ENCODE results near the gene NSUN6.

NSUN6 gene, protein sequence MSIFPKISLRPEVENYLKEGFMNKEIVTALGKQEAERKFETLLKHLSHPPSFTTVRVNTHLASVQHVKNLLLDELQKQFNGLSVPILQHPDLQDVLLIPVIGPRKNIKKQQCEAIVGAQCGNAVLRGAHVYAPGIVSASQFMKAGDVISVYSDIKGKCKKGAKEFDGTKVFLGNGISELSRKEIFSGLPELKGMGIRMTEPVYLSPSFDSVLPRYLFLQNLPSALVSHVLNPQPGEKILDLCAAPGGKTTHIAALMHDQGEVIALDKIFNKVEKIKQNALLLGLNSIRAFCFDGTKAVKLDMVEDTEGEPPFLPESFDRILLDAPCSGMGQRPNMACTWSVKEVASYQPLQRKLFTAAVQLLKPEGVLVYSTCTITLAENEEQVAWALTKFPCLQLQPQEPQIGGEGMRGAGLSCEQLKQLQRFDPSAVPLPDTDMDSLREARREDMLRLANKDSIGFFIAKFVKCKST
- total RNA-seq = 16.0 to 23.3 reads per million in 2 experiments

DNA sequence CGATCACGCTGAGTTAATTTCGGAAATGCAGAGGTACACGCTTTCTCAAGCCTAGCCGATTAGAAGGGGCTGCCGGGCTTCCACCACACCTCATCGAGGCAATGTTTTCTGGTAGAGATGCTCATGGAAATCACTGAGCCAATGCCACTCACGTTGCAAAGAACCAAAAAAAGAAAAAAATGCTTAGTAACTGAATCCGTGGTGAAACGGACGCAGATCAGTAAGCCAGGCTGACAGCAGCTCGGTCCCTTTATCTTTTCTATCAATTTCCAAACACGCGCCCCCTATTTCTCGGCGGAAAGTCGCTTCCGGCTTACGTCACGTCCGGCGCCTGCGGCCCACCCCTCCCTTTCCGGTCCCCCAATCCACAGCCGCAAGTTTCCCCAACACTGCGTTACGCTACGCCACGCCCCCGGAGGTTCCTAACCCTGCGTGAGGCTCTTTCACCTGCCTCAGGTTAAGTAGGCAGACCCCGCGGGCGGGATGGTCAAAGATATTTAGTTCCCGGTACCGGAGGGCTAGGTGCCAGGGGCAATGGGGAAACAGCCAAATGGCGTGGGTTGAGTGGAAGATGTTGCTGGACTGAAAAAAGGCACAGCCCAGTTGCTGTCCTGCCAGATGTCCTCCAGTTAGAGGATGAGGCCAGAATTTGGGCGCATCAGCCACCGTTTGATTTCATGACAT lies at the start of gene NSUN6:
NSUN6 (minus strand) TSS at position 264 of the 684 bp plus-strand sequence. CDS start 384 bp downstream, outside the sequence.
- peak; percentile 90 for DNase-seq (ENCODE audit: low read depth)

DNA sequence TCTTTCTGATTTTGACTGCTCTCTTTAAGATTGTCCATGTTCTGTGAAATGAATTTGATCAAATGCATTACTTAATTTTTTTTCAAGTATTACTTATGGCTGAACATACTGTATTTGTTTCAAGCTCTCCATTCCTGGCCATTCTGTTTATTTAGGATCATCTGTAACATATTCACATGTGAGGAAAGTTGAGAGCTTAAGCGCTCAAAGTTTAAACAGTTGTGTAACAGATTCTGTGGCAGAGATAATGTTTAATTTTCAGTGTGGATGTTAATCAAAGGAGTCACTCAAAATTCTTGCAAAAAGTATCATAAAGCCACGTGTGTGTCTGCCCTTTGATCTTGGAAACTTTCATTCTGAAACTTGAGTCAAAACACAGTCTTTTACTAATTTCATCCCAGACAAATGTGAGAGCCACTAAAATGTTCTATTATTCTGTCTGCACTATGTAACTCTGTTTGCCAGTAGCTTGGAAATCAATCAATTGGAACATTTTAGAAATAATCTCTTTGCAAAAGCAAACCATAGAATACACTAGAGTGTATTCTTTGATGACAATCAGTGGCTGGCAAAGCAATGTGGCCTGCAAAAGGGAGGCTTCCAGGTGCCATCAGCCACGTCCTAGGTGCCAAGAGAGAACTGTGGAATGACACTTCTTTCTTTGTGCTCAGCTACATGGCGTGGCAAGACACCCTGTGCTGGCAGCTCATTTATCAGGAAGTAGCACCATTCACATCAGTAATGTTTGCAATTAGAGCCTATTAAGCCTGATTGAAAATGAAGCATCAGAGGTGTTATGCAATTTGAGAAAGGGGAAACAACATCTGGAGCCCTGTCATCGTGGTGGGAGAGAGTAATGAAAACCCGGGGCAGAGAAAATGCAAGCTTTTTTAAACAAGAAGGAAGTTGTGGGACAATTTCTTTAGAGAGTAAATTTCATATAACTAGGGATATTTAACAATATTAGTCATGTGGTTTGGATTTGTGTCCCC lies 48.8 kb upstream of the NSUN6 start:
- no peak for DNase-seq (ENCODE audit: low read depth)

DNA sequence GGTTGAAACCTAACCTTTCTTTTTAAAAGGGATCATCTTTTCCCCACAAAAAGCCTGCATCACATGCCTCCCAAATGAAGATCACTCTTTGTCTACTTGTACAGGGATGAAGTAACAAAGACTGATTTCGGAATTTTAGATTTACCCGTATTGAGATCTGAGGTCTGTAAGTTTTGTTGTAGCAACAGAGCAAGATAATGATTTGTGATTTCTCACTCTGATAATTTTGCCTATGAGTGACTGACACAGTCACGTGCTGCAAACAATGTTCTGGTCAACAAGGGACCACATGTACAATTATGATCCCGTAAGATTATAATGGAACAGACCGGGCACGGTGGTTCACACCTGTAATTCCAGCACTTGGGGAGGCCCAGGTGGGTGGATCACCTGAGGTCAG lies 39.2 kb upstream of the NSUN6 start:
- no peak for DNase-seq (ENCODE audit: low read depth)

DNA sequence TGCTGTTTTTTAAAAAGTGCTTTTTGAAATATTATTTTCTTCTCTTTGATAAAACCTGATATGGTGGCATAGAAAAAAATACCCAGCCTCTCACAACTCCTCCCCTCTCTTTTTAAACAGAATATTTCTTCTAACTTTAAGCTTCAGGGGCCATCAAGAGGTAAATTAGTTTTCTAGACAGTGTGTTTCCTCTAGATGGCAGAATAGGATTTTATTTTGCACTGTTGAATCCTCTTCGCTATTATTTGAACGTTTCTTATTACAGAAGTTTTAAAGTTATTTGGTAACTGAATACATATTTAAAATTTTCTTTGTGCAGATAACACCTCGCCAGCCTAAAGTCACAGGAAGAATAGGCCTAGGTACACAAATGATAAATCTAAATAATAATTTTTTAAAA lies 38.1 kb upstream of the NSUN6 start:
- DNase-seq (ENCODE audit: low read depth) = no peak

DNA sequence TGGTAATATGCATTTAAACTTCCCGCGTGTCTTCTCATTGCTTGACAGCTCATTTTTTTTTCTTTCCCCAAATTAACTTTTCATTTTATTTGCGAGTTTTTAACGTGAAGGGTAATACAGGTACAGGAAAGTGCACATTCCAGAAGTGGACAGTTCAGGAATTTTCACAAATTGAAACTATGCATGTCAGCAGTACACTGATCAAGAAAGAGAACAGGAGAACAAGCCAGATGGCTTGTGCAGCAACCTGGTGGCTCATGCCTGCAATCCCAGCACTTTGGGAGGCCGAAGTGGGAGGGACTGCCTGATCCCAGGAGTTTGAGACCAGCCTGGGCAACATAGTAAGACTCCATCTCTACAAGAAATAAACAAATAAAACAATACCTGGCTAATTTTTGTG lies 36.3 kb upstream of the NSUN6 start:
- DNase-seq (ENCODE audit: low read depth) = no peak

DNA sequence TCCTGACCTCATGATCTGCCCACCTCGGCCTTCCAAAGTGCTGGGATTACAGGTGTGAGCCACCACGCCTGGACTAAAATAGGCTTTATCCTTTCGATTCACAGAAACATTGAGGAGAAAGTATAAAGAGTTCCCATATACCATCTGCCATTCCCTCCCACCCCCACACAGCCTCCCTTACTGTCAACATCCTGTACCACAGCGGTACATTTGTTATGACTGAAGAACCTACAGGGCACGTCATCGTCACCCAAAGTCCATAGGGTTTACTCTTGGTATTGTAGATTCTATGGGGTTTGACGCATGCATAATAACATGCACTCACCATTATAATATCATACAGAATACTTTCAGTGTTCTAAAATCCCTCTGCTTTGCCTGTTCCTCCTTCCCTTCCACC lies 35.8 kb upstream of the NSUN6 start:
- no peak for DNase-seq (ENCODE audit: low read depth)

DNA sequence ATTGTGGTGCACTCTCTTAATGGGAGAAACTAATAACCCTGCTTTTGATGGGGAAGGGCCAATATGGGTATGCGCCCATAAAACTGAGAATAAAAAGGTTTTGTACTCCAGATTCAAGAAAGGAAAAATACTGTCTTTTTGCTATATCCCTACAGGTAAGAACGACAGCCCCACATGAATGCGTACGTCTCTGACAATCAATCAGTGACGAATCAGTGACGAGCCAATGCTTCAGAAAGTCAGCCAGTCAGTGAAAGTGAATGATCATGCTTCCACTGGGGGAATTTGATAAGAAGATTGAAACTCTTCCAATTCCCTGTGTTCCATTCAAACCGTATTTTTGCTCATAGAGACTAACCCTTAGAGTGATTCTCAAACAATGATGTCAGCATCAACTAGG lies 34.2 kb upstream of the NSUN6 start:
- DNase-seq (ENCODE audit: low read depth) = no peak

DNA sequence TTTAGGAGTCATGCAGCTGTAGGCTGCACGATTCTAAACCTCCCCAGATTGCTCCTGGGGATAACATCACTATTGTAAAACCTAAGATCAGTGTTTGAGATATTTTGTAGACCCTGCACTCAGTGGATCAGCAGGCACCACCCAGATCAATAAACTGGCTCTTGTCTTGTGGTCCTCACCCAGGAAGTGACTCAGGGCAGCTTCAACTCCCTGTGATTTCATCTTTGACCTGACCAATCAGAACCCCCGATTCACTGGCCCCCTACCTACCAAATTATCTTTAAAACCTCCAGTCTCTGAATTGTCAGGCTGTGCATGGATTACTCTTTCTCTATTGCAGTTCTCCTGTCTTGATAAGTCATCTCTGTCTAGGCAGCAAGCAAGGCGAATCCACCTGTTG lies 33.6 kb upstream of the NSUN6 start:
- DNase-seq (ENCODE audit: low read depth) = no peak

DNA sequence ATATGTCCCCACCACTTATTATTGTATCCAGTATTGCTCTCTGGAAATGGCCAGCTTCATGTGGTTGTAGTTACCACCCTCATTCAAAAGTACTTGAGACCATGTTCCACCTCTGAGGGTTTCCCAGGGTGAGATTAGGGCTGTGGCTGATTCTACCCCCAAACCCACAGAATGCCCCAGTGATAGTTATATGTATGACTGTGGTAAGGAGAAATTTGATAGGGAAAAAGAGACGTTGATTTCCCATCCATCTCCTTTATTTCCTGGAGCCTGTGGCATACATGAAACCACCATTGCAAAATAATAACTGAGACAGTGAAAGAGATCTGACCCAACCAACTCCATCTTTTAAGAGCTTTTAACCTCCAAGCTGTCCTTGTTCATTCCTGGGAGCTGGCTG lies 33.0 kb upstream of the NSUN6 start:
- DNase-seq (ENCODE audit: low read depth) = no peak

DNA sequence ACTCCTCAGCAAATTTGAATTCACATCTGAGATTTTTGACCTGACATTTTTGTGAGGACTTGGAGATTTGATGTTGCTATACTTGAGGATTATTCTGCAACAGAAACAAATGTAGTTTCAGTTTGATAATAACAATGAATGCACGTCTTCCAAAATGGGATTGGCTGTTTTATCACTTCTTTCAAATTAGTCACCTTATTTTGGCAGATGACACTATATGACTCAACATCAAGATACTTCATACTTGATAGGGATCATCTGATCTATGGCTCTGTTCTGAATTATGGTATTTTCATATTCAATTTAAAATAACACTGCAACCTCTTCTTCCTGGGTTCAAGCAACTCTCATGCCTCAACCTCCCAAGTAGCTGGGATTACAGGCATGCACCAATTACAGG lies 32.0 kb upstream of the NSUN6 start:
- DNase-seq (ENCODE audit: low read depth) = no peak

DNA sequence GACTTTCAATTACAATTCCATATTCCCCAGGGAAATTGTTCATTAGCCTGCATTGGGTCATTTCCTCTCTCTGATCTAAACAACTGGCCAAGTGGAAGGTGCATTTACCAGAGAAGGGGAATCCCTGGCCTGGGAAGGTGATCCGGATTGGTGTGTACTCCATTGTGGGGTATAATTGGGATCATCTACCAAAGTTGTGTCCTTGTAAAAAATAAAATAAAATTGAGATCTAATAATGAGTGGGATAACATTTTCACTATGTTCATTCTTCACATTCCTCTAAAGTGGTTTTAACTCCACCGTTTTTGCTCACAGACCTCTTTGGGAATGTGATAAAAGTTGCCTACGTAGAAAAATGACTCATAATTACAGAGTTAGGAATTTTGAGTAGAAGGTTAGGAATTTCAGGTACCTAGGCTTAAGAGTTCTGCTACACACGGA lies 30.6 kb upstream of the NSUN6 start:
- no peak for DNase-seq (ENCODE audit: low read depth)

DNA sequence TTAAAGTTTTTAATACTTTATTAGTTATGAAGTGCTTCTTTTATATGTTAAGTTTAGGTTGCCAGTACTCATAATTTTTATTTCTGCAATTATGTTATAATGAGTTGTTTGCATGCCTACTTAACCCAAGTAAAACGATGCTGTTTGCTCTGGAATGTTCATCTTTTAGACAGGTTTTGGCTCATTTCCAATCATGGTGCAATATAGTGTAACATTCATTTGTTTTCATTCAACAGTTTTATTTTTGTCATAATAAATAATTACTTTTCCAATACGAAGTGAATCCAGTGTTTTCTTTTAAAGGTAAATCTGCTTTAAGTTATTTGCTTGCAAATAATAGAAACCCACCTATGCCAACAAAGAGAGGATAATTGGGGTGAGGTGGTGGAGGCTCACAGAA lies 30.0 kb upstream of the NSUN6 start:
- no peak for DNase-seq (ENCODE audit: low read depth)

DNA sequence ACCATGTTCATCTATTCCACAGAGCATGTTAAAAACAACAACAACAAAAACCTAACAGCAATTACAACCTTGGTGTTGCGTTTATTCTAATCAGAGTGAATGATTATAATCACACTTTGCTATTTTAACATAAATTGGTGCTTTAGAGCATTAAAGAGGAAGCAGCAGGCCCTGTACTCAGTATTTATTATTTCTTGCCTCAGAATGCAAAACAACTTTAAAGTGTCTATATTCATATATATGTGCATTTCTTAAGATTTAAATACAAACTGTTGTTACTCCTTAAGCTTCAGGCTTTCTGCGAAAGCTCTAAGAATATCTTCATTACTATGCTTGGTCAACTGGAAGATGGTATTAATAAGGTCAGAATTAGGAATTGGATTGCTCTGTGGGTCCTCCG lies 29.4 kb upstream of the NSUN6 start:
- no peak for DNase-seq (ENCODE audit: low read depth)

DNA sequence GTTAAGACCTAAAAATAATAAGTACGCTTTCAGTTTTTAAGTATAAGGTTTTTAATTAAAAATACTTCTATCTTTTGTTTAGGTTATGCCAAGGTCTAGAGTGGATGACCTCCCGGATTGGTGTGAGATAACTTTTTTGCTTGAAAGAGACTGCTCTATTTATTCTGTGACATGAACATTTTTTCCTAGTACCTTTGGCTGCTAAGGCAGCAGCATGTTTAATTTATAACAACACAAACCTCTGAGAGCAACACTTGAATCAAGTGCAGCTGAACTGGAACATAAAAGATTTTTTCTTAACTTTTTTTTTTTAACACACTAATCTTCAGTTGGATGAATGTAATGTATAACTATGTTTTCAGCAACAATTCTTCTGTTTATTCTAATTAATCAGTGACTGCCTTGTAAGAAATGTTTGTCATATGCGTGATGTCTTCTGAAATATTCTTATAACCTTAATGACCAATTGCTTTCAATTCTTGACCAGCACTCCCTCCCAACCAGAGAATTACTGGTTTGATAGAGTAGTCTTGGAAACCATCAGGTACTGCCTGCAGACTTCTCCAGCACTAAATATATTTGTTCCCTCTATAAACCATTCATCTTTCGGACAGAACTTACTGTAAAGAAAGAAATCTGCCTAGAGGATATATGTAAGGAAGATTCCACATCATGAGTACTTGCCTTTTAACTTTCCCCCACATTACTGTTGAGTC lies 23.9 kb upstream of the NSUN6 start:
- DNase-seq (ENCODE audit: low read depth) = no peak

DNA sequence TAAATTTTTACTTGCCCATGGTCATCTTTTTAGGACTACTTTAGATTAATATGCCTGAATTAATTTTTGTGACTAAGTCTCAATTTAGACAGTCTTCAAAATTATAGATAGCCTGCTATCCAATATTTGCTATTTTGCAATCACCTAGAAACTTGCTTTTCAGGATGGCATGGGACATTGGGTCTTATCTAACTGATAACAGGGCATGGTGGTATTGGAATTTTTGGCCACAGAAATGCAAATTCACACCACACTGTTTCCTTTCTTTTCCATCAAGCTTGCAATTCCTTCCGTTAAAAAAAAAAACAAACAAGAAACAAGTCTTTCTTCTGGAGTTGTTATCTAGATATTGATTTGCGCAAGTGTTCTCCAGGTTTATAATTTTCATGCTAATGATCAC lies 16.6 kb upstream of the NSUN6 start:
- no peak for DNase-seq (ENCODE audit: low read depth)

DNA sequence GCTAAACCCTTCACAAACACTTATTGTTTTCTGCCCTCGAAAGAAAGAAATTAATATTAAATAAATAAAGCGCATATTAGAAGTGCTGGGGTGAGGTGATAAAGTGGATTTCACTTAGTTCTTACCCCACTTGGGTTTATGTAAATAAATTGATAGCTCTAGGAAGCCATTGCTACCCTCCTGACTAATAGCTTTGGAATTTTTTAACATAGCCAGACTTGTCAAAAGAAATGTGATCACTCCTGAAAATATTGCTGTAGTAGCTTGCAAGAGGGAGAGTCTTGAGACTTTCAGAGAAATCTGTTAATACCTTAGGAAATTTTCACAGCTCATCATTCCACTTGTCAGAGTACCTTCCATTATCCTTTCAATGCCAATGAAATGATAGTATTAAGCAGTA lies 15.4 kb upstream of the NSUN6 start:
- no peak for DNase-seq (ENCODE audit: low read depth)

DNA sequence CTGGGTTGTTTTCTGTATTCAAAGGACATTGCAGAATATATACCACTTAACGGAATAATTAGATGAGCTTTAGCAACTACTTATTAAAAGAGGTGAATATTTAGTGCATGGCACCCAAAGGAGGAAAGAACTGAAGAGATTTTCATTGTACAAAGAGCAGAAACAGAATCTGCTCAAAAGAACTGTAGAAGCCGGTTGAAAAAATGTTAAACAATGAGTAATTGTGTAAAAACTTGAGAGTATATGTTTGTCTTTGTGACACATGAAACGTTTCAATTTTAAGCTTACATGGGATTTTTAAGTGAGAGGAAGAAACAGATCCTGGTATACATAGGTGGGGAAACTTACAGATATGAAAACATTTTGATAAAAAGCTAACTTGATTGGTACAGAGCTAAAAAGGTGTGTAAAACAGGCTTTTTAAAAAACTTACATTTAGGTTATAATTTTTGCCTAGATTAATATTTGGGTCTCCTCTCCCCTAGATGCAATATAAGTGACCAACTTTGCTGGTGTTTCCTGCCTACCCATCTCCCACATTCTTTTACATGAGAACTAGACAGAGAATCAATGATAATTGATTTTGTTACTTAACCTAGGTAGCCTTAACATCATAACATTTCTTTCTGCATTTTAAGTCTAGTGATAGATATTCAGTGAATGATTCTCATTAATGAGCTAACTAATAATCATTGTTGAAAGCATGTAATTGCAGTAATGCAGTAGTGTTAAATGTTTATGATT lies 14.6 kb upstream of the NSUN6 start:
- no peak for DNase-seq (ENCODE audit: low read depth)

DNA sequence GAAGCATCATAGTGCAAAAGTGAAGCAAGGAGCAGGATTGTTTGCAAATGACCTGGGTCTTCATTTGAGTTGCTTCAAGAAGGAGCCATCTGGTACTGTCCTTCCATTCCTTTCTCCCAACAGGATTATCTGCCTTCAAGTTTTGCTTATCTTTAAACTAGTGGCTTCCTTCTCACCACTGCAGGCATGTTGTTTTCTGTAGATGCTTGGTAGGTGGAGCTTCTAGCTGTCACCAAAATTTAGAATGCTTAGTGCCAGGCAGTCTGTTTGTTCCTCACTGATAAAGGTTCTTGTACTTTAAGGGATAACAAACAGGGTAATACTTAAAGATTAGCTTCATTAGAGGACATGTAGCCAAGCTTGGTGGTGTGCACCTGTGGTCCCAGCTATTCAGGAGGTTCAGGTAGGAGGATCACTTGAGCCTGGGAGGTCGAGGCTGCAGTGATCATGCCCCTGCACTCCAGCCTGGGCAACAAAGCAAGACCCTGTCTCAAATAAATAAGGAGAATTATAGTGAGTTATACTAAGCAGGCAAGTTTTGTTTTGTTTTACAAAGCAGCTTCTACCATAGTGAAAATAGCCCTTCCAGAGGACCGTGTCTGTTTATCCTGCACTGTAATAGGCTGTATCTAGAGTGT lies 13.6 kb upstream of the NSUN6 start:
- no peak for DNase-seq (ENCODE audit: low read depth)

DNA sequence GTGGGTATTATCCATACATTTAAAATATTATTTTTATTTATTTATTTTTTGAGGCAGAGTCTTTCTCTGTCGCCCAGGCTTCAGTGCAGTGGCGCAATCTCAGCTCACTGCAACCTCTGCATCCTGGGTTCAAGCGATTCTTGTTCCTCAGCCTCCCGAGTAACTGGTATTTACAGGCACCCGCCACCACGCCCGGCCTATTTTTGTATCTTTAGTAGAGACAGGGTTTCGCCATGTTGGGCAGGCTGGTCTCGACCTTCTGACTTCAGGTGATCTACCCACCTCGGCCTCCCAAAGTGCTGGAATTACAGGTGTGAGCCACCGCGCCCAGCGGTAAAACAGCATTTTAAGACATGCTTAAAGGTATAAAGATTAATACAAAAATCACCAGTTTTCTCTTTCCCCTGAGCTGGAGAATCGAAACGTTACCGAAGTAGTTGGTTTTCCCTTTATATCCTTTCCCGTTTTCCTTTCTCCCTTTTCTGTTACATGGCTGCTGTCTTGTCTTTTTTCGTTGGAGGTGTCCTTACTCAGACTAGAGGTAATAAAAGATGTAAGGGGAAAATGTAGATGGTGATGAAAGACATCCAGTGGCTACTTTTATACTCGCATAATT lies 9.5 kb upstream of the NSUN6 start:
- no peak for DNase-seq (ENCODE audit: low read depth)
